NCI-H1105 (cell line): ENCODE measurements around the gene VPS26B.
A peak's percentile ranks its signal among the peaks of the same experiment; 100 is the strongest.
"Not testable (repeated sequence)": the region's sequence is repeated elsewhere in the genome, so short reads cannot be mapped to it uniquely, and the experiment has no call there.

ENCODE experiments used
- DNase-seq: peaks from one replicate; lab custom pipeline; 2025; lab: John Stamatoyannopoulos, UW

VPS26B gene

GRCh38 chr11:134231958-134232659, 7.6 kb downstream of the VPS26B start:
- no peak for DNase-seq

- no peak for DNase-seq
Measured at GRCh38 chr11:134233729-134234179, 9.3 kb downstream of the VPS26B start.

- no peak for DNase-seq
Measured at GRCh38 chr11:134235399-134235798, 10.9 kb downstream of the VPS26B start.

DNA sequence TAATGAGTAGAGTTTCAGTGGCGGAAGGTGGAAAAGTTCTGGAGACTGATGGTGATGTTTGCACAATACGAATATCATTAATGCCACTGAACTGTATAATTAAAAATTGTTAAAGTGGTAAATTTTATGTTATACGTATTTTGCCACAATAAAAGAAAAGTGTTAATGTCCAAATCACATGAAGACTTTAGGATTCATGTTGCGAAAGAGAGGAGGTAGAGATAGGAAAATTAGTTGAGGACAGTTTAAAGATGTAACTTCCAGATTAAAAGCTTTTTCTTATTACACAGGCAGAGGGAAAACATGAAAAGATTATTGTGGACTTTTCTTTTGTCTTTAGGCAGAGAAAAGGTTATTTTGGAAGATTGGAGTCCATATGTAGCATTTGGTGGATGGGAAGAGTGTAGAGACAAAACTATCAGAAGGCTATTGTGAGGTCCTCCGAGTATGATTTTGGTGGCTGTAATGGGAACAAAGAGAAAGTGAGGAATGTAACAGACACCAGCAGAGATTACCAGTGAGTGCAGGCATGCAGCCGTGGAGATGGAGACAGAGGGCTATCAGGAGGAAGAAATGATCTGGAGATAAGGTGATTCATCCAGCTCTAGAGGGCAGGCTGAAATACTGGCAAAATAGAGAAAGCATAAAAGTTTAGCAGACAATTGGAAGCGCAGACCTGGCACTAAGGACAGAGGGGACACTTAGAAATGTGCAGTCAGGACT, 12.5 kb downstream of the VPS26B start:
- DNase-seq = no peak

GRCh38 chr11:134237557-134237922, 13.1 kb downstream of the VPS26B start:
- DNase-seq = no peak

- no peak for DNase-seq
Measured at GRCh38 chr11:134238956-134239355, 14.5 kb downstream of the VPS26B start.

GRCh38 chr11:134240592-134240991, 16.1 kb downstream of the VPS26B start:
- no peak for DNase-seq

- DNase-seq = no peak
Measured at GRCh38 chr11:134242376-134242775, 17.9 kb downstream of the VPS26B start.

DNA sequence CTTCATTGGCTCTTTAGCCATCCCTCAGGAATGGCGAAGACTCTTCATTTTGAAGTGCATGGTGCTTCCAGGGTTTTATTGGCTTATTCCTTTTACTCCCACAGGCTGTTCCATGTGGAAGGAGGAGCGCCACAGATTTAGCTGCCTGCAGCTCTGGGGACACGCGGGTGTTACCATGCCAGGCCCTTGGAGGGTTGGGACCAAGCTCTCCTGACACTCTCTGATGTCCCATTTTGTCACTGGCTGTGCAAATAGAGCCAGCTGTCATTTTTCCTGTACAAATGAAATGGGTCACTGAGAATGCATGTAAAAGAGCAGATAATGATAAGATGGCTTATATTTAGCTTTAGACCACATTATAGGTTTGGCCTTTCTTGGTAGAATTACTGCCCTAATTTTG, 19.4 kb downstream of the VPS26B start:
- DNase-seq = no peak

- no peak for DNase-seq
Measured at GRCh38 chr11:134244593-134244992, 20.1 kb downstream of the VPS26B start.

- DNase-seq = no peak
Measured at GRCh38 chr11:134245434-134245833, 21.0 kb downstream of the VPS26B start.

DNA sequence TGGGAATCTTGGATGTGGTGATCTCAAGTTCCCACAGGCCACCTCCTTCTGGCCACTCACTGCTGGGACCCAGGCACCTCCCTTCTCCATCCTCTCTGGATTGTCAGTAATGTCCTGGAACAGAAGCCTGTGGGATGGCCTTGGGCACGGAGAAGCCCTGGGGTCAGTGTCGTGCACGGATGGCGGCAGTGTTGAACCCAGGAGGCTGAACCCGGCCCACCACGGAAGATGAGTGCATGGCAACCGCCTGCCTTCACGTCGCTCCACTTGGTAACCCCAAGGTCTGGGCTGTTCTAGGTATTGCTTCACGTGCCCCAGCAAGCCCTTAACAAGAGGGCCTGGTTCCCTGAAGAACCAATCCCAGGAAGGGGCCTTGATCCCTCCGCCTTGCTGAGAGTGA, 21.6 kb downstream of the VPS26B start:
- DNase-seq = no peak

GRCh38 chr11:134246678-134247077, 22.2 kb downstream of the VPS26B start:
- DNase-seq = no peak

DNA sequence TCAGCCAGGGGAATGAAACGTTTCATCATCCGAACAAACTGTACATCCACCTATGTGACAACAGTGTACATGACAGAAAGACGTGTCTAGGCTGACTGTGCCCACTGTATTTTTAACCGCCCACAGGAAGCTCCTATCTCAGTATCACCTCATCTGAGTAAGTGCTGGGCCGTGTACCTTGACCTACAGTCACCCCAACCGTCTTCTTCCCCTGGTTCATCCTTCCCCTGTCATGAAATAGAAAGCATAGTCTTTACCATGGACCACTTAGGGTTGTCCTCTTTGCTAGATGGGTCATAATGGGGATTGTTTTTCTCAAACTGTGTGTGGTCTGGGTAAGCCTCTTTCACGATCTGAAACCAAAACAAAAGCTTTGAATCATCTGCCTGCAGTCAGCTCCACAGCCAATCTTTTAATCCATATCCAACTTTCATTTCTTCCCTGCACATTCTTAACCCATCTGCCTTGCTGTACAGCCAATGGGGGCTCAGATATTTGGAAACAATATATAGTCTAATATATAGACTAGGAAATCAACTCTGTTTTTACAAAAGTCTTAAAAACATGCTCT, 24.5 kb downstream of the VPS26B start:
- no peak for DNase-seq

GRCh38 chr11:134250246-134250645, 25.8 kb downstream of the VPS26B start:
- DNase-seq = no peak

- DNase-seq = no peak
Measured at GRCh38 chr11:134250675-134251074, 26.2 kb downstream of the VPS26B start.

GRCh38 chr11:134252346-134253187, 28.1 kb downstream of the VPS26B start:
- DNase-seq = peak; percentile 68

GRCh38 chr11:134253188-134253993, 28.9 kb downstream of the VPS26B start, which contains the start of the genes ACAD8 and THYN1:
Gene ACAD8 (plus strand): TSS chr11:134253568. CDS start chr11:134253601, 33 bp downstream.
Gene THYN1 (minus strand): TSS chr11:134253352. CDS start chr11:134252882, 470 bp downstream.
- DNase-seq = peak; percentile 100

DNA sequence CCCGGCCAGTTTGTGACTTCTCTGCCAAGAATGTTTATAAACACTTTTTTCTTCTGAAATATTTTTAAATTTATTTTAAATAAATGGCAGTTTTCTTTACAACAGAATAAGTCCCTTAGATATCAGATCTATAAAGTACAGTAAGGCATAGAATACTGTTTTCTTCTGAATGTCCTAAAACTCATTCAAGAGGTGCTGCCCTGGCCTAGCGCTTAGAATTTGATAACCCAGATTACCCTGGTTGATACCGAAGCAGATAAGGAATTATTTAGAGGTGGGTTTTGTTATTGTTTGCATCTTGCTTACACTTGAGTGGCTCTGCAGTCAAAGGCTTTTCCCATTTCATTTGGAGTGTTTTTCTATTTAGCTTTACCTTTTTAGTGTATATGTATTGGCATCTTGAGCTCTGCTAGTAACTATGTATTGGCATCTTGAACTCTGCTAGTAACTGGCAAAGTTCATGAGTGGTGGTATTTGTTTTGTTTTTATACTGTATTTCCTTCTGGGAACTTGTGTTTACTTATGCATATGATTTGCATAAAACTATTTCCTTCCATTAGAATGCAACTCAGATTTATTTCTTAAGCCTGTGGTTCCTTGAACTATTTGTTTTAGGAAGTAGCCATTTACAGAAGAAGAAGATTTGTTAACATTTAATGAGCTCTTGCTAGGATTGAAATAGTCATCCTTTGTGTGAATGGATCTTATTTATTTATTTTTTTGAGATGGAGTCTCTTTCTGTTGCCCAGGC, 30.1 kb downstream of the VPS26B start:
- DNase-seq = no peak

DNA sequence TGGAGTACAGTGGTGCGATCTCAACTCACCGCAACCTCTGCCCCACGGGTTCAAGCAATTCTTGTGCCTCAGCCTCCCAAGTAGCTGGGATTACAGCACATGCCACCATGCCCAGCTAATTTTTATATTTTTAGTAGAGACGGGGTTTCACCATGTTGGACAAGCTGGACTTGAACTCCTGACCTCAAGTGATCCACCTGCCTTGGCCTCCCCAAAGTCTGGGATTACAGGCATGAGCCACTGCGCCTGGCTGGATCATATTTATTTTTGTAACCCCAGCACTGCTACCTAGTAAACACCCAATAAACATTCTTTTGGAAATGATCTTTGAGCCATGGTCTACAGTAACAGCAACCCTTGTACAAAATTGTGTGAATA, 30.7 kb downstream of the VPS26B start:
- not testable (repeated sequence) for DNase-seq

DNA sequence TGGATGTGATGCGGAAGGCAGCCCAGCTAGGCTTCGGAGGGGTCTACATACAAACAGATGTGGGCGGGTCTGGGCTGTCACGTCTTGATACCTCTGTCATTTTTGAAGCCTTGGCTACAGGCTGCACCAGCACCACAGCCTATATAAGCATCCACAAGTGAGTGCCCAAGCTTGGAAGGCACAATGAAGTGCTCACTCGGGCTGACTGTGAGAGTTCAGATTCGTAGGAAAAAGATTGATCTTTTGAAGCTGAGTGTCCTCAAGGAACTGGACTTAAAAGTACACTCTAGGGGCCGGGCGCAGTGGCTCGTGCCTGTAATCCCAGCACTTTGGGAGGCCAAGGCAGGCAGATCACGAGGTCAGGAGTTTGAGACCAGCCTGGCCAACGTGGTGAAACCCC, 32.6 kb downstream of the VPS26B start:
- DNase-seq = no peak
